GM04503 (cell line): ENCODE measurements around the gene DOLPP1.

Source experiments
- DNase-seq: peaks from one replicate; pipeline ENCODE4 v3.0.0-alpha.2; 2012; ENCODE audit warnings: low read depth

The DOLPP1 gene

GRCh38 chr9:129139233-129139992, 58.5 kb downstream of the DOLPP1 start:
- DNase-seq = peak; percentile 80

- peak; percentile 99 for DNase-seq
Observed at GRCh38 chr9:129139993-129140396, 59.1 kb downstream of the DOLPP1 start.
